ENCODE measurements around the gene SEMA4B.

SEMA4B gene

DNA sequence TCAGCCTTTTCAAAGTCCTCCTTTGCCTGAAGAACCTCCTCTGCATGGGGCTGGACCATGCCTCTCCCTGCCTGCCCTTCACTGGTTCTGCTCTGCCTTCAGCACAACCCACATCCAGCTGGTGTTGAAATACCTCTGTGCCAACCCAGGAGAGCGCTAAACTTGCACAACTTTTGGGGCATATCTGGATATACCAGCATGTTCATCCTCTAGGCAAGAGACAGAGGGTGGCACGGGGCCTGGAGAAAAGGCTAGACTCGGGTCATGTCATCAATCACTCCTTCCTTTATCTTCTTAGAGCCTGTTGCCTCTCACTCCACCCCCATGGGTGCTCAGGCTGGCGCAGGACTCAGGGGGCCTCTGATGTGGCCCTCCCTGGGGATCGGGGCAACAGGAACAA is 4.8 kb downstream of the SEMA4B start:
- DNase-seq (ENCODE audit: low read depth in 3 of 3) = no peak

DNA sequence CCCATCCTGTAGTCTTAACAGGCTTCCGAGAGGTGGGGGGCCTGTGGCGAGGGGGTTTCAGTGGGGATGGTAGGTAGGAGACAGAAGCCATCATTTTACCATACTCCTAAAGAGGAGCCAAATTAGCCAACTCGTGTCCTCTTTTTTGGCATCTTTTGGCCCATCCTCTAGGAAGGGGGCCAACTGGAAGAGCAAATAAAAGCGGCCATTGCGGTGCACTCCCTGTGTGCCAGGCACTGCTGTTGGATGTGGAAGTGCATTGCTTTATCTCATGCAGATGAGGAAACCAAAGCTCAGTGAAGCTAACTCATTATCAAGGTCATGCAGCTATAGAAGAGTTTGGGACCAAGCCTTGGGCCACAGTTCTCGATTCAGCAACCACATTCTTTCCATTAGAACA is 6.1 kb downstream of the SEMA4B start:
- no peak for DNase-seq (ENCODE audit: low read depth in 3 of 3)

DNA sequence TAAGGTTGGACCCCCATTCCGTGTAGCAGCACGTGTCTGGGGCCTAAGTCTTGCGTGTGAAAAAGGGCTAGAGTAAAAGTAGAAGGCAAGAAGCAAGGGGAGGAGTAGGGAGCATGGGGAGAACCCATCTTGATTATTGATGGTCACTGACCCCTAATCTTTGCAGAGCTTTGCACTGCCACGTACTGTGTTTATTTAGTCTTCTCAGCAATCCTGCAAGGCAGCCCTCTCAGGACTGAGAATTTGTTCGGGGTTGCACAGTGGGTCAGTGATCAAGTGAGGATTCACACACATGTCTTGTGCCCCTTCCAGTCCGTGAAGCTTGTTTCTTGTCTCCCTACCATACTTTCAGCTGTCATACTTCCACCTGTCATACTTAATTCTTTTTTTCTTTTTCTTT is 7.2 kb downstream of the SEMA4B start:
- no peak for DNase-seq (ENCODE audit: low read depth in 3 of 3)

DNA sequence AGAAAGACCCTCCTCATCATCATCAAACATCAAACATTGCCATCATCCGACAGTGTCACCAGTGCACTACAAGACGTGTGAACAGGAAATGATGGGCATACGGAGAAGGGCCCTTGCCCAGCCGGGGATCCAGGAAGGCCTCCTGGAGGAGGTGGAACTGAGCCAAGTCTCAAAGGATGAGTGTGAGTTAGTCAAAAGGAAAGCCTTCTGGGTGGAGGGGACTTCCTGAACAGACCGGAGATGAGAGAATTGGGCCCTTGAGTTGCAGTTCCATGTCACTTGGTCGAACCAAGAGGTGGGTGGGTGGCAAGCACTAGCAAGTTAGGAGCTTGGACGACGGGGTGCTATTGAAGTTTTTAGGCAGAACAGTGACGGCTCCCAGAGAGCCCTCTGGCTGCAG is 8.5 kb downstream of the SEMA4B start:
- DNase-seq (ENCODE audit: low read depth in 3 of 3) = no peak

DNA sequence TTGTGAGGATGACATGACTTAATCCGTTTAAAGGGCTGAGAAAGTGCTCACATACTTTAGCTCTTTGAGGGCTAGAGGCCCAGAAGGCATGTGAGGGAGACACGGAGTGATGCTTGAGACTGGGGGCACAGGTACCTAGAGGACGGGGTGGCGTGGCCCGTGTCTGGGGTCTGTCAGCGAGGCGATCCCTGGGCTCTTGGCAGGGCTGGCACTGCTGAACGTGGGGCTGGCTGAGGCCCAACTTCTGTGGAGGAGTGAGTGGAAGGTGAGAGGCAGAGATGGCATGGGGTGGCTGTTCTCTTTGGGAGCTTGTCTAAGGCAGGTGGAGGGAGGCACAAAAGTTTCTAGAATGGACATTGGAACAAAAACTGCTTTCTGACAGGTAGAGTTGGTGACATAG is 9.5 kb downstream of the SEMA4B start:
- no peak for DNase-seq (ENCODE audit: low read depth in 3 of 3)

DNA sequence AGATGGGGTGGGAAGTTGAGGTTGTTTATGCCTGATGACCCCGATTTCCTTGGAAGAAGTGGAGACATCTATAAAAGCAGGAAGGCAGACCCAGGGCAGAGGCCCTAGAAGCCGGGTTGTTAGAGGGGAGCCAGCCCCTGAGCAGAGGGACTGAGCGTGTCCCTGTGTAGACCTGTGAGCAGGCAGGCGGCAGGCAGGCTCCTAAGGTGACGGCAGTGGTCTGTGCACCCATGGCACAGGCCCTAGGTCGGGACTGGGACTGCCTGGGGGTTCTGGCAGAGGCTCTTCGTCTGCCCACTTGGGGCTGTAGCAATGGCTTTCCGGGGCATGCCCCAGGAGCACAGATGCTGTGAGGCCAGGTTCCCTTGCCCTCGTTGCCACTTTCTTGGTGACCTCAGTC is 9.9 kb downstream of the SEMA4B start:
- no peak for DNase-seq (ENCODE audit: low read depth in 3 of 3)

DNA sequence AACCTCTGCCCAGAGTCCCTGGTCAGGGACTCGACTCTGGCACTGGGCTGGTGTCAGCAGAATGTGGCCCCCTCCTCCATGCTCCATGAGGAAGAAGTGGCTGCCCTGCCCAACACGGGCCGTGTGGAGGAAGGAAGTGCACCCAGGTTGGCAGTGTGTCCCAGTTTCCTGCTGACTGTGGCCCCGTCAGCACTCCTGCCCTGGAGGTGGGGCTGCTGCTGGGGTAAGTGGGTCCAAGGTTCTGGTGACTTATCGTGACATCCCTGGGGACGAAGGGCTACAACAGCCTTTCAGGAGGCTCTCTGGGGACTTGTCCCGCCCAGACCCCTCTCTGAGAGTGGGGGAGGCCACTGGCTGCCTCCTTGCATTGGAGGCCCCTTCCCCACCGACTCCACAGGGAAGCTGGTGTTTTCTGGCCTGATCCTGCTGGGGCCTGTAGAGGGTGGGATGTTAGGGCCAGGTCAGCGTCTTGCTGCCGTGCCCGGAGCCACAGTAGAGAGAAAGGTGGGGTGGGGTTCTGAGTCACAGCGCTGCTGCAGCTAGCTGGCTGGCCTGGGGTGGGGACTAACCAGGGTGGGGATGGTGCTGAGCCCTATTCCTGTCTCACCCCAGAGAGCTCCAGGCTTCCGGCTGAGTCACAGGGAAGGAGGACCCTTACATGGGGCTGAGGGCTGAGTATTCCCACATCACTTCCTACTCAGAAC is 10.5 kb downstream of the SEMA4B start:
- no peak for DNase-seq (ENCODE audit: low read depth in 3 of 3)

DNA sequence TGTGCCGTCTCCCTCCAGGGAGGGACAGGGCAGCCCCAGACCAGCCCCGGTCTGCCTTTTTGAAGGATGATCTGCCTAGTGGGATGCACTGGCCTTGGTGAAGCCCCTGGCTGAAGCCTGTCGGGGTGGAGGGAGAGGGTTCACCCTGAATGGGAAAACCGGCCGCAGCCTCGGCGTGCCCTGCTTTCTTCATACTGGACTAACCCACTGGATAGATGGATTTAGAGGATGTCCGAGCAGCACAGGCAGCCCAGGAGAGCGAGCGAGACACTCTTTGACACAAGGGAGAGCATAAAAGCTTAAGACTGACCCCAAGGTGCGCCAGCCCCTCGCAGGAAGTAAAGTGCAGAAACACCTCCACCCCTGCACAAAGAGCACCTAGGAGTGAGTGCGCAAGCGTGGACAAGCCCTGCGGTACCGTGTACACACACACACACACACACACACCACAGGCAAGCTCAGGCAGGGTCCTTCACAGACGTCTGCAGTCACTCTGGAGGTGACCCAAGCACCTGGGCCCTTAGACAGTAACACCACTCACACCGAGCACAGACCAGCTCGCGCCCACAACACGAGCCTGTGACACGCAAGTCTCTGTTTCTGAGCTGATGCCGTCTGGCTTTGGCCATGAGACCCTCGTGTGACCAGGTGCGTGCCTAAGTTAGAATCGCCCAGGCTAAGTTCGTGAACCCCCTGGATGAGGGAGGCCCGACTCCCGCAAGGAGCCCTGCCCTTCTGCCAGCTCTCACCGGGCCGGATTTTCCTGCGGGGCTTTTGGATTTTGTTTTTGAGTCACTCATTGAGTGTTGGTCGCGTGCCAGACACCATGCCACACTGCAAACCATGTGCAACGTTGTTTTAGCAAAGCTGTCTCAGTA is 11.3 kb downstream of the SEMA4B start:
- DNase-seq (ENCODE audit: low read depth in 3 of 3) = no peak

DNA sequence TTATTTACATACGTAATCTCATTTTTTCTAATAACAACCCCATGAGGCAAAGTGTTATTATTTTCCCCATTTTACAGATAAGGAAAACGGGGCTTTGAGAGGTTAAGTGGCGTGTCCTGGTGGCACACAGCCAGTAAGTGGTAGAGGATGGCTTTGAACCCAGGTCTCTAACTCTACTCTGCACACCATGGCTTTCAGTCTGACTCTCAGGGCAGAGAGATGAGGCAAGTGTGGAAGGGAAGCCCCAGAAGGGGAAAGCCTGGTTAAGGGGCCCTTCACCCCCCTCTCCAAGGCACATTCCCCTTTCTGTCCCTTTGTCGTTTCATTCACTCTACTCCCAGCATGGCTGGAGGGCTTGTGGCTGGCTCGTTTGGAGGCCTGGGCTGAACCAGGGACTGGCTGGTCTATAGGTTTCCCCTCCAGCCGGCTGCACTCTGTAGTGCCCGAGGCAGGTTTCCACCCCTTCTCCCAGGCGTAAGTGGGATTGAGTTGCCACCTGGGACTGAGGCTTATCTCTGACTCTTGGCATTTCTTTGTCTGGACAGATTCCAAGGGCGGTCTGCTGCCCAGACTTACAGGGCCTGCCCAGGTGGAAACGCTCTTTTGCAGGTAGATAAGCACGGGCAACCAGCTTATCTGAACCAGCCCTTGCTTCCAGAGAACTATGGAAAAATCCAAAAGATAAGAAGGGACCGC is 12.1 kb downstream of the SEMA4B start:
- no peak for DNase-seq (ENCODE audit: low read depth in 3 of 3)

DNA sequence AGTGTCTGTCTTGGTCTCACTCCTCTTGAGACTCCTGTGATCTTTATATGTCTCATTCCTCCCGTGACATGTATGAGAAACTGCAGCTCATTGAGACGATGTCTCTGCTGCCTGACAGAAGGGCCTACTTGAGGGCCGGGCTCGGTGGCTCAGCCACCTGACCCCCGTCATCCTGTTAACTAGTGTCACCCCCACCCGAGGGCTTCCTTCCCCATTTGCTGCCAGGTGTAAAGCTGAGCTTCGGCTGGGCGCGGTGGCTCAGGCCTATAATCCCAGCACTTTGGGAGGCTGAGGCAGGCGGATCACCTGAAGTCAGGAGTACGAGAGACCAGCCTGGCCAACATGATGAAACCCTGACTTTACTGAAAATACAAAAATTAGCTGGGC is 12.7 kb downstream of the SEMA4B start:
- DNase-seq (ENCODE audit: low read depth in 3 of 3) = no peak

DNA sequence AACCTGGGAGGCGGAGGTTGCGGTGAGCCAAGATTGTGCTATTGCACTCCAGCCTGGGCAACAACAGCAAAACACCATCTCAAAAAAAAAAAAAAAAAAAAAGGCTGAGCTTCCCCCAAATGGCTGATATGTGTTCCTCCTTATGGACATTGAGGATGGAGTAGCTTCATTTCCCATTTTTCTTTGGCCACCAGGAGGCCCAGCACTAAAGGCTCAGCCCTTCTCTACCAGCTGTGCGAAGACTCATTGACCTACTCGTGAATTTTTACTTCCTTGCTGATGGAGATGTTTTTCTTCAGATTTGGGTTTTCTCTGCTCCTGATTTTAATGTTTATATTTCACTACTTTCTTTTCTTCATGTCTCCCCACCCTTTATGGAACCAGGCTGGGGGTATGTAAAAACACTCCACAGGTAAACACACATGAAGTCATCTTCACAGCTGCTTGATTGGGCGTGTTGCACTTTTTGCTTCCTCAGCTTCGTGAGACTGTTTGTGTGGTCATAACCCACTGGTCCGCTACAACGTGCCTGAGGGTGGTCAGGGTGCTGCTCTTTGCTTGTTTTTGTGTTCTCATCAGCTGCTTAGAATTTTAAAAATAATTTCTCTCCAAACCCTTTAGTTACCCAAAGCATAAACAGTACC is 13.5 kb downstream of the SEMA4B start:
- no peak for DNase-seq (ENCODE audit: low read depth in 3 of 3)

DNA sequence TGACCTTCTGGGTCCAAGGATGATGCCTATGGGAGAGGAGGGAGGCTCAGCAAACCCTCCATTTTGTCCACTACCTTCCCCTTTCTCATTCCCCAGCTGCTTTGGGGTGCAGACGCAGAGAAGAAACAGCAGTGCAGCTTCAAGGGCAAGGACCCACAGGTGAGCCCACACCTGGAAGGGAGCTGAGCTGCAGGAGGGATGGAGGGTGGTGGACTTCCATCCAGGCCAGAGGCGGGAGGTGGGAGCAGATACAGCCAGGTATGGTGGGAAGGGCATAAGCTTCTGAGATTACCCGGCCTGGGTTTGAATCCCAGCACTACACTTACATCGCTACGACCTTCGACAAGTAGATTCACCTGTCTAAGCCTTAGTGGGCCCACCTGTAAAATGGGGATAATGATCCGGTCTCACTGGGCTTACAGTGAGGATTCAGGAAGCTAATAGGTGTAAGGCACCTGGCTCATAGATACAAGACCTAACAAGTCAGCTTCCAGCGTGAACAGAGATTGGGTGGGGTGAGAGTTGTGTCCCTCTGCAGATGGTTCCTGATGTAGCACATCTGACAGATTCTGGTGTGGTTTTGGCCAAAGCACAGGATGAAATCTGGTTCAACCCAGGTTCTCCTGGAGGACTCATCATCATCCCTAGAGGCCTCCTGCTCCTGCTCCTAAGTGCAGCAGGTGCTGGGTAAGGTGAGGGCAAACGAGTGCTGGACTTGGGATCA is 16.7 kb downstream of the SEMA4B start:
- no peak for DNase-seq (ENCODE audit: low read depth in 3 of 3)

DNA sequence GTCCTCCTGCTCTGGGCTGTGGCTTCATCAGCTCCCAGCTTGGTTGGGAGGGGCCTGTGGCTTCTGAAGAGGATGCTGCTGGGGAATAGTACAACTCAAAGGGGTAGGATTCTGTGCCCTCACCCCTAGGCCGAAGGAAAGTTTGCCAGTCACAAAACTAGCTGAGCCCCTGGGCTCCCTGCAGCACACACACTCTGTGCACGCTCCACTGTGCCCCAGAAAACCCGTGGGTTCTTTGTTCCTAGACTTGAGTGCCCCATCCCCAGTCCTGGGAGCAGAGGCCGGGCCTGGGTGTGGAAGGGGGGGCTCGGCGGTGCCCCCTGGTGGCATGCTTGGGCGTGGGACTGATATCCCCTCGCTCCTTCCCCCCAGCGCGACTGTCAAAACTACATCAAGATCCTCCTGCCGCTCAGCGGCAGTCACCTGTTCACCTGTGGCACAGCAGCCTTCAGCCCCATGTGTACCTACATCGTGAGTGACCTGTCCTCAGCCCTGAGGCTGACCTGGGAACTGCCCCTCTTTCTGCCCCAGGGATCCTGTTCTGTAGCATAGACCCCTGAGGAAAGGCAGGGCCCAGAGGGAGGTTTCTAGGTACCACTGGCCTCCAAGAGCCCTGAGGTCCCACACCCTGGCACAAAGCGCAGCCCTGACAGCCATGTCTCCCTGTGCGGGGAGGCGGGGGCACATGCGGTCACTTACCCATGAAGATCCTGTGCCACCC is 18.5 kb downstream of the SEMA4B start:
- peak in 1 of 3 experiments; percentile 30 for DNase-seq (ENCODE audit: low read depth in 3 of 3)

DNA sequence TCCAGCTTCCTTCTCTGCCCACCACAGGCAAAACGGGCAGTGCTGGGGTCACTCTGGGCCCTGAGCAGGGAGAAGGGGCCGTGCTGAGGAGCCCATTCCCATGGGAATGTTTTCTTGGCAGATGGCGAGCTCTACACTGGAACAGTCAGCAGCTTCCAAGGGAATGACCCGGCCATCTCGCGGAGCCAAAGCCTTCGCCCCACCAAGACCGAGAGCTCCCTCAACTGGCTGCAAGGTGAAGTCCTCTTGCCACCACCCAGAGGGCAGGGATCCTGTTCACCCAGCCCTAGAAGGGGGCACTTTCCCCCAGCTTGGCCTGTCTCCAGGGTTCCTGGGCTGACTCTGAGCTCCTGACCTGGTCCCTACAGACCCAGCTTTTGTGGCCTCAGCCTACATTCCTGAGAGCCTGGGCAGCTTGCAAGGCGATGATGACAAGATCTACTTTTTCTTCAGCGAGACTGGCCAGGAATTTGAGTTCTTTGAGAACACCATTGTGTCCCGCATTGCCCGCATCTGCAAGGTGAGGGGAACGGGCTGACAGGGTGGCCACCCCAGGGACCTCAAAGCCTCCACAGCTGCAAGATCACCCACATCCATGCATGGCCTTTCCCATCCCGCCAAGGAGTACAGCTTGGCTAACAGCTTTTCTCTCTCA is 20.2 kb downstream of the SEMA4B start:
- no peak for DNase-seq (ENCODE audit: low read depth in 3 of 3)

DNA sequence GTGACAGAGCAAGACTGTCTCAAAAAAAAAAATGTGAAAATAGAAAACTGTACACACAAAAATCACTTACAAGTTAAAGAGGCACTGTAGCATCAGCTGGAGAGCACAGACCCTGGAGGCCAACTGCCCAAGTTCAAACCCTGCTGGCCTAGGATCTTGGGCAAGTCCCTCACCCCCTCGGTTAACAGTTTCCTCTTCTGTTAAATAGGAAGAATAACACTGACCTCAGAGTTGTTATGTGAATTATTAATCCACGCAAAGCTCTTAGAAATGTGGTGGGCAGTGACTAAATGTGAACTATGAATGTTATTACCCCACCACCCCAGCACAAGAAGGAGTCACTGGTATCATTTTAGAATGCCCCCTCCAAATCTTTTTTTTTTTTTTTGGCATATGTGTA is 21.4 kb downstream of the SEMA4B start:
- DNase-seq (ENCODE audit: low read depth in 3 of 3) = no peak

DNA sequence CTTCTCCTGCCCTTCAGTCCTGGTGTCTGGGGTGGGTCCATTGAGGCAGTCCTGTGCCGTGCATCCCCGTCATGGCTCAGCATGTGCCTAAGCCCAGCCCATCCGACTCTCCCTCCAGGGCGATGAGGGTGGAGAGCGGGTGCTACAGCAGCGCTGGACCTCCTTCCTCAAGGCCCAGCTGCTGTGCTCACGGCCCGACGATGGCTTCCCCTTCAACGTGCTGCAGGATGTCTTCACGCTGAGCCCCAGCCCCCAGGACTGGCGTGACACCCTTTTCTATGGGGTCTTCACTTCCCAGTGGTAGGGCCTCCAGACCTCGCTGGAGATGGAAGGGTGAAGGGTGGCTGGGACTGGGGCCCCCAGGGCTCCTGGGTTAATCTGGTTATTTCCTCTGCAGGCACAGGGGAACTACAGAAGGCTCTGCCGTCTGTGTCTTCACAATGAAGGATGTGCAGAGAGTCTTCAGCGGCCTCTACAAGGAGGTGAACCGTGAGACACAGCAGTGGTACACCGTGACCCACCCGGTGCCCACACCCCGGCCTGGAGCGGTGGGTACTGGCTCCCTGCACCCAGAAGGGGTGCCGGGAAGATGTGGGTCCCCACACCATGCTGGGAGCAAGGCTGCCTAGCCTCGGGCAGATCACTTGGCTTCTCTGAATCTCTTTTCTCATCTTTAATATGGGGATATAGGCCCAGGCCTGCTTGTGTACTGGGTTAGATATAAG is 22.5 kb downstream of the SEMA4B start:
- no peak for DNase-seq (ENCODE audit: low read depth in 3 of 3)

DNA sequence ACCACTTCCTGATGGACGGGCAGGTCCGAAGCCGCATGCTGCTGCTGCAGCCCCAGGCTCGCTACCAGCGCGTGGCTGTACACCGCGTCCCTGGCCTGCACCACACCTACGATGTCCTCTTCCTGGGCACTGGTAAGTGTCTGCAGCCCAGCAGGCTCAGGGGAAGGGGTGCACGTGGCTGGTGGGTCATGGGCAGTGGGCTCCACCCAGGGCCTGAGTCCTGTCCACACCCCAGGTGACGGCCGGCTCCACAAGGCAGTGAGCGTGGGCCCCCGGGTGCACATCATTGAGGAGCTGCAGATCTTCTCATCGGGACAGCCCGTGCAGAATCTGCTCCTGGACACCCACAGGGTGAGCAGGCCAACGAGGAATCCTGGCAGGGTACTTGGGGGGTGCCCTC is 23.9 kb downstream of the SEMA4B start:
- DNase-seq (ENCODE audit: low read depth in 3 of 3) = no peak

DNA sequence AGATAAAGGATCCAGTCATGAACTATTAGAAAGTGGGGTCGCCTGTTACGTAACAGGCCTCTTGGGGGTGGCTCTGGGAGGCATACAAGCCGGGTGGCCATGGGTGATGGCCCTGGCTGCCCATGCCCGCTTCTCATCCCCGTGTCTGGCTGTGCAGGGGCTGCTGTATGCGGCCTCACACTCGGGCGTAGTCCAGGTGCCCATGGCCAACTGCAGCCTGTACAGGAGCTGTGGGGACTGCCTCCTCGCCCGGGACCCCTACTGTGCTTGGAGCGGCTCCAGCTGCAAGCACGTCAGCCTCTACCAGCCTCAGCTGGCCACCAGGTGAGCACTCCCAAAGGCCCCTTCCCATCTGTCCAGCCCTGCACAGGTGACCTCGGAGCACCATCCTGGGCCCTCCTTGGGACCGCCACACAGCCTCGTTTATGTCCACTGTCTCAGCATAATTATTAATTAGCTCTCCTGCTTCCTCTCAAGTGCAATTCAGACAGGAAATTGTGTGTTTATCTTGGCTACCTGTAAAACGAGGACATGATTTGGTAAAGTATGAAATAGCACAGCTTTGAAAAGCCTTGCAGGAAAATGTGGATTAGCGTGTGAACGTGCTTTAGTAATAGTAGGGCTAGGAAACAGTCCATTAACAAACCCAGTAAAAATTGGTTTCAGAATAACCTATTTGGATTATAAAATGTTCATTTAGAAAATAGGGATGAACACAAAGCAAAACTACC is 24.5 kb downstream of the SEMA4B start:
- DNase-seq (ENCODE audit: low read depth in 3 of 3) = no peak

DNA sequence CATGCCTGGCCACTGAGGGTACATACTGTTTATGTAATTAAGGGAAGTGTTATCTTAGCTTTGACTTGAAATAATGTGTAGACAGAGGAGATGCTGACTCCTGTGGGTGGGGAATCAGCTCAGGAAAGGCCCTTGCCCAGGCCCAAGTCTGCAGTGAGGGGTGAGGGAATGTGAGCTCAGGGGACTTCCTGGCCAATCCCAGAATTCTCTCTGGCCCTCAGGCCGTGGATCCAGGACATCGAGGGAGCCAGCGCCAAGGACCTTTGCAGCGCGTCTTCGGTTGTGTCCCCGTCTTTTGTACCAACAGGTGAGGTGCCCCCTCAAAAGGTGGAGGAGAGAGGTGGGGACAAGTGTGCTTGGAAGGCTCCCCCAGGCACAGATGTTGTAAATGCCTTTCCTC is 26.2 kb downstream of the SEMA4B start:
- no peak for DNase-seq (ENCODE audit: low read depth in 3 of 3)
